Activated naive CD4-positive, alpha-beta T cell treated with anti-CD3 and anti-CD28 coated beads for 36 hours (primary cell): Measurements from ENCODE around the gene CHCHD4. TPM values are rescaled to one million over a fixed set of nuclear protein-coding genes. Genes with fewer than 3 reads are reported as not detected.

Source experiments
- CTCF ChIA-PET: fragments of 350-600 bp; sonication (Branson Sonifier 250); formaldehyde crosslinking; loops from one replicate; lab custom pipeline; 2021; ENCODE audit warnings: antibody characterized with exemption; lab: Charles Lee
- DNase-seq: peaks from one replicate; pipeline ENCODE4 v3.0.0-alpha.2; 2020
- H3K27ac Mint-ChIP-seq: one replicate; pipeline ENCODE4 v1.8.0; 2021; ENCODE audit warnings: mild to moderate bottlenecking, mixed read lengths
- H3K27me3 Mint-ChIP-seq: one replicate; pipeline ENCODE4 v1.8.0; 2021; ENCODE audit warnings: low read depth, mixed read lengths
- H3K36me3 Mint-ChIP-seq: one replicate; pipeline ENCODE4 v1.8.0; 2021; ENCODE audit warnings: low read depth, mixed read lengths
- H3K4me1 Mint-ChIP-seq: one replicate; pipeline ENCODE4 v1.8.0; 2021; ENCODE audit warnings: low read depth, mixed read lengths
- H3K4me3 Mint-ChIP-seq: one replicate; pipeline ENCODE4 v1.8.0; 2021; ENCODE audit warnings: mild to moderate bottlenecking, moderate library complexity, mixed read lengths
- H3K9me3 Mint-ChIP-seq: one replicate; pipeline ENCODE4 v1.8.0; 2021; ENCODE audit warnings: mixed read lengths
- intact Hi-C: fragments of 100-400 bp; cut with micrococcal nuclease; formaldehyde crosslinking; loops from one replicate; pipeline ENCODE4 v1.15.1; 2023
- total RNA-seq, 2 experiments: library from RNA; stranded (reverse); gene quantifications; one replicate each; pipeline ENCODE4 v1.2.3, GENCODE V29; 2021

Gene CHCHD4
- total RNA-seq, 2 experiments from 2014 or later, result 16.2 to 17.9 TPM

- DNase-seq, result no peak
- intact Hi-C loops, result no loop called here
- CTCF ChIA-PET, result no interaction called here
- no peak overlapping the region for H3K27ac Mint-ChIP-seq
- H3K27me3 Mint-ChIP-seq, result no peaks in the 10 kb centered on the region
- H3K4me1 Mint-ChIP-seq, result peaks cover 43% of the 10 kb centered on the region
- H3K4me3 Mint-ChIP-seq, result no peak overlapping the region
- H3K9me3 Mint-ChIP-seq, result no peaks in the 10 kb centered on the region
- peaks cover 17% of the 10 kb centered on the region for H3K36me3 Mint-ChIP-seq
Observed at GRCh38 chr3:14139771-14140170, 15.1 kb upstream of the CHCHD4 start.

GRCh38 chr3:14138878-14139655 lies 14.4 kb upstream of the CHCHD4 start:
- Mint-ChIP-seq H3K27ac (no peak overlapping the region), H3K4me3 (no peak overlapping the region), H3K36me3 (peaks cover 17% of the 10 kb centered on the region), H3K9me3 (no peaks in the 10 kb centered on the region), H3K4me1 (peaks cover 37% of the 10 kb centered on the region), H3K27me3 (no peaks in the 10 kb centered on the region)
- CTCF ChIA-PET, result no interaction called here
- no peak for DNase-seq
- intact Hi-C loops, result no loop called here

GRCh38 chr3:14138109-14138877 lies 13.6 kb upstream of the CHCHD4 start:
- H3K4me1 Mint-ChIP-seq, result peaks cover 30% of the 10 kb centered on the region
- H3K9me3 Mint-ChIP-seq, result no peaks in the 10 kb centered on the region
- no peak for DNase-seq
- no peak overlapping the region for H3K4me3 Mint-ChIP-seq
- H3K27ac Mint-ChIP-seq, result peak overlapping the region; percentile 15
- H3K36me3 Mint-ChIP-seq, result peaks cover 17% of the 10 kb centered on the region
- intact Hi-C loops, result no loop called here
- CTCF ChIA-PET, result interaction anchor here (0.6 to 1.5 kb wide), 3 partner anchors 13 to 1401 kb away, joined by 3 to 4 read pairs (median 4); partner anchors contain the start of genes CHCHD4 and TMEM43
- H3K27me3 Mint-ChIP-seq, result no peaks in the 10 kb centered on the region

GRCh38 chr3:14137445-14137844 lies 12.8 kb upstream of the CHCHD4 start:
- Mint-ChIP-seq H3K36me3 (peaks cover 17% of the 10 kb centered on the region), H3K9me3 (no peaks in the 10 kb centered on the region), H3K4me1 (peaks cover 22% of the 10 kb centered on the region), H3K27me3 (no peaks in the 10 kb centered on the region), H3K27ac (no peak overlapping the region), H3K4me3 (no peak overlapping the region)
- CTCF ChIA-PET, result interaction anchor here (0.6 to 1.5 kb wide), 3 partner anchors 12 to 1400 kb away, joined by 3 to 4 read pairs (median 4); partner anchors contain the start of genes CHCHD4 and TMEM43
- DNase-seq, result no peak
- intact Hi-C loops, result no loop called here

GRCh38 chr3:14137004-14137403 lies 12.3 kb upstream of the CHCHD4 start:
- Mint-ChIP-seq H3K4me3 (no peak overlapping the region), H3K9me3 (no peaks in the 10 kb centered on the region), H3K27ac (no peak overlapping the region), H3K27me3 (no peaks in the 10 kb centered on the region), H3K36me3 (peaks cover 15% of the 10 kb centered on the region), H3K4me1 (peaks cover 17% of the 10 kb centered on the region)
- CTCF ChIA-PET, result interaction anchor here (1.5 kb wide), 1 partner anchor 12 kb away, joined by 4 read pairs; the partner anchor contains the start of genes CHCHD4 and TMEM43
- no peak for DNase-seq
- intact Hi-C loops, result no loop called here

GRCh38 chr3:14135581-14135980 lies 10.9 kb upstream of the CHCHD4 start:
- Mint-ChIP-seq H3K9me3 (no peaks in the 10 kb centered on the region), H3K36me3 (peaks cover 19% of the 10 kb centered on the region), H3K27ac (no peak overlapping the region), H3K4me3 (no peak overlapping the region), H3K4me1 (peaks cover 4% of the 10 kb centered on the region), H3K27me3 (no peaks in the 10 kb centered on the region)
- no peak for DNase-seq
- intact Hi-C loops, result no loop called here
- CTCF ChIA-PET, result no interaction called here

- Mint-ChIP-seq H3K36me3 (peaks cover 22% of the 10 kb centered on the region), H3K27ac (no peak overlapping the region), H3K27me3 (no peaks in the 10 kb centered on the region), H3K4me3 (no peak overlapping the region), H3K4me1 (no peaks in the 10 kb centered on the region), H3K9me3 (no peaks in the 10 kb centered on the region)
- CTCF ChIA-PET, result no interaction called here
- intact Hi-C loops, result no loop called here
- DNase-seq, result no peak
Observed at GRCh38 chr3:14134291-14134690, 9.6 kb upstream of the CHCHD4 start.

- H3K36me3 Mint-ChIP-seq, result peaks cover 24% of the 10 kb centered on the region
- H3K4me1 Mint-ChIP-seq, result peaks cover 2% of the 10 kb centered on the region
- H3K27me3 Mint-ChIP-seq, result no peaks in the 10 kb centered on the region
- H3K27ac Mint-ChIP-seq, result no peak overlapping the region
- DNase-seq, result no peak
- intact Hi-C loops, result no loop called here
- CTCF ChIA-PET, result no interaction called here
- no peaks in the 10 kb centered on the region for H3K9me3 Mint-ChIP-seq
- H3K4me3 Mint-ChIP-seq, result no peak overlapping the region
Observed at GRCh38 chr3:14133876-14134275, 9.2 kb upstream of the CHCHD4 start.

GRCh38 chr3:14133188-14133800 lies 8.6 kb upstream of the CHCHD4 start:
- intact Hi-C loops, result no loop called here
- Mint-ChIP-seq H3K27ac (no peak overlapping the region), H3K4me1 (peaks cover 4% of the 10 kb centered on the region), H3K4me3 (no peak overlapping the region), H3K9me3 (no peaks in the 10 kb centered on the region), H3K36me3 (peaks cover 28% of the 10 kb centered on the region), H3K27me3 (no peaks in the 10 kb centered on the region)
- CTCF ChIA-PET, result no interaction called here
- no peak for DNase-seq

- CTCF ChIA-PET, result no interaction called here
- Mint-ChIP-seq H3K9me3 (no peaks in the 10 kb centered on the region), H3K4me1 (peaks cover 9% of the 10 kb centered on the region), H3K27ac (no peak overlapping the region), H3K27me3 (no peaks in the 10 kb centered on the region), H3K36me3 (peaks cover 31% of the 10 kb centered on the region), H3K4me3 (no peak overlapping the region)
- intact Hi-C loops, result no loop called here
- no peak for DNase-seq
Observed at GRCh38 chr3:14132689-14133088, 8.0 kb upstream of the CHCHD4 start.

GRCh38 chr3:14132120-14132519 lies 7.5 kb upstream of the CHCHD4 start:
- Mint-ChIP-seq H3K4me1 (peaks cover 13% of the 10 kb centered on the region), H3K4me3 (no peak overlapping the region), H3K9me3 (no peaks in the 10 kb centered on the region), H3K27me3 (no peaks in the 10 kb centered on the region), H3K36me3 (peaks cover 31% of the 10 kb centered on the region), H3K27ac (no peak overlapping the region)
- no peak for DNase-seq
- CTCF ChIA-PET, result no interaction called here
- intact Hi-C loops, result no loop called here

GRCh38 chr3:14131134-14131533 lies 6.5 kb upstream of the CHCHD4 start:
- H3K4me3 Mint-ChIP-seq, result no peak overlapping the region
- H3K36me3 Mint-ChIP-seq, result peaks cover 31% of the 10 kb centered on the region
- no peaks in the 10 kb centered on the region for H3K9me3 Mint-ChIP-seq
- no peaks in the 10 kb centered on the region for H3K27me3 Mint-ChIP-seq
- CTCF ChIA-PET, result no interaction called here
- DNase-seq, result no peak
- H3K27ac Mint-ChIP-seq, result no peak overlapping the region
- intact Hi-C loops, result no loop called here
- peaks cover 23% of the 10 kb centered on the region for H3K4me1 Mint-ChIP-seq
